ENCODE results near the gene CDH20.

The CDH20 gene

DNA sequence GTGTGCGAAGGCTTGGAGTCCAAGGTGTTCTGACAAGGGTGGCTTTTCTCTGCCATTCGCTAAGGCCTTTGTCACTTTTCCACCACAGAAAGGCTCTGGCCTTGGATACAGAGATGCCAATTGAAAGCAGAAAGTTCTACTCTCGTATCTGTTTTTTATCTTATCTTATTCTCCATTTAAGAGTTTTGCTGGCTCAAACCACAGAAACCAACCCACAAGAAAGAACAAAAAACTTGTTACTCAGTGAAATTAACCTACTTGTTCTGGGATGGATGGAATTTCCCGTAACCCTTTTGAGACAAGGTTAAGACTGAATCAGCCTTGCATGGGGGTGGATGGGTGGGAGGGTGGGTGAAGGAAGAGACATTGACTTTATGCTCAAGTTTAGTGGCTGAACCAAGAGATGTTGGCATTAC, 221.7 kb downstream of the CDH20 start:
- FAIRE-seq (no peak), DNase-seq (ENCODE audit: extremely low spot score, insufficient read length, low read depth) (no peak)

DNA sequence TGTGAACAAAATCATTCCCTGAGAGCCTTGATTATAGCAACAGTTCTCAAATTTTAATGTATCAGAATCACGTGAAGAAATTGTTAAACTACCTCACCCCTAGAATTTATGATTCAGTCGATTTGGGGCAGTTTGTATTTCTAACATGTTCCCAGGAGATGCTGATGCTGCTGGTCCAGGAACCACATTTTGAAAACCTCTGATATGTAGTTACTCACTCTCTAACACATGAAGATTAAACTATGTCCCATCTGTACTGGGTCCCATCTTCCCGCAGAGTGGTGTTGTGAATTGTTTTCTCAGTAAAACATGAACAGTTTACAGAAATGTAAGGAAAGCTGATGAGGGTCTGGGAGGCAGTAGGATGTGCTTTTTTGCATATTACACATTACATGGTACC, 223.1 kb downstream of the CDH20 start:
- no peak for FAIRE-seq
- no peak for DNase-seq (ENCODE audit: extremely low spot score, insufficient read length, low read depth)

GRCh38 chr18:61556862-61557261, 223.6 kb downstream of the CDH20 start:
- FAIRE-seq (no peak), DNase-seq (ENCODE audit: extremely low spot score, insufficient read length, low read depth) (no peak)

DNA sequence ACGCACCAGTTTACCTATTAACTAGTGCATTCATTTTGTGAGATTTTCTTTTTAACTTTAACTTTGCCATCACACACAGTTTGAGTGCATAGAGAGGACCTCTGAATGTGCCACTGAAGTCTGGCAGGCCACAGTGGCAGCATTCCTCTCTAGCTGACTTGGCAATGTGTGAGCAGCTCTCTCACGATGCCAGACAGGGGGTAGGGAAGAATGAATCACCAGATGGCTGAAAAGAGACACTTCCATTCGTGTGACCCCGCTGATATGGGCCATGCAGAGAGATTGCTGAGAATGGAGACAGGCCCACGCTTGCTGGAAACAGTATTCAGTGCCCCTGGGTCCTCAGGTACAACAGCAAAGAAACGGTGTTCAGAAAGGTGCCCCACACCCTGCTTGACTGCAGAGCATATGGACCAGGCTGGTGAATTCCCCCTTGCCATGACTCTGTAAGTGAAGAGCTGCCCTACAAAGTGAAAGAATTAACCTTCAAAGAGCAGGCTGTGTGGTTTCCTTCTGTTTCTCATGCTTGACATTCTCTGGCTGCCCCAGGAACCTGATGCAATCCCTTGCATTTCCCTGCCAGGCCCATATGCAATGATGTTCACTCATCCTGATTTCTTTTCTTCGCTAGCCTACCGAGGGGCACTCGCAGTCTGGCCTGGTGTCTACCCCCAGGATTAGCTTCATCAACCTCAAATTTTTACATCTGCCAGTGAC, 236.1 kb downstream of the CDH20 start:
- FAIRE-seq, result no peak
- DNase-seq (ENCODE audit: extremely low spot score, insufficient read length, low read depth), result no peak

- FAIRE-seq, result no peak
- DNase-seq (ENCODE audit: extremely low spot score, insufficient read length, low read depth), result no peak
Measured at GRCh38 chr18:61570070-61570469, 236.8 kb downstream of the CDH20 start.

GRCh38 chr18:61572084-61572655, 238.9 kb downstream of the CDH20 start:
- DNase-seq (ENCODE audit: extremely low spot score, insufficient read length, low read depth) (no peak), FAIRE-seq (no peak)

DNA sequence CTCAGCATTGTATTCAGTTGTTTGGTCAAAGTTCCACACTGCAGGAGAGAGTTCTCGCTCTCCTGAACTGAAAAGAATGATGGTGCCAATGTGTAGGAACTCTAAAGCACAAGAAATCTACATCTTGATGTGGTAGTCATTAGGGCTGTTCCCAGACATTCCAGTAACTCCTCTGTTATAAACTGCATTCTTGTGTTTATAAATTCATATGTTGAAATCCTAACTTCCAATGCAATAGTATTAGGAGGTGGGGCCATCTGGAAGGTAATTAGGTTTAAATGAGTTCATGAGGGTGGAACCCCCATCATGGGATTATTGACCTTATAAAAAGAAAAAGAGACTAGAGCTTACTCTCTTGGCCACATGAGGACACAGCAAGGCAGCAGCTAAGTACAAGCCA, 239.6 kb downstream of the CDH20 start:
- DNase-seq (ENCODE audit: extremely low spot score, insufficient read length, low read depth) (no peak), FAIRE-seq (no peak)

DNA sequence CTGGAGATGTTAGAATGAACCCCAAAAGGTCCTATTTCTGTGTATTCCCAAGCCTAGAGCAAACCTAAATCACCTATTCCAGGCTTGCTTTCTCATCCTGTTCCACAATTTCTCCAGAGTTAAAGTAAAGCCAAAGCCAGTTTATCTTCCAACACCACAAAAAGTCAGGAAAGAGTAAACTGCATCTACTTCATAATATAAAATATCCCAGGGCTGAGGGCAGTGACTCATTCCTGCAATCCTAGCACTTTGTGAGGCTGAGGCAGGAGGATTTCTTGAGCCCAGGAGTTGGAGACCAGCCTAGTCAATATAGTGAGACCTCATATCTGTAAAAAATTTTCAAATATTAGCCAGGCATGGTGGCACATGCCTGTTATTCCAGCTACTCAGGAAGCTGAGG, 241.4 kb downstream of the CDH20 start:
- DNase-seq (ENCODE audit: extremely low spot score, insufficient read length, low read depth), result no peak
- FAIRE-seq, result no peak

DNA sequence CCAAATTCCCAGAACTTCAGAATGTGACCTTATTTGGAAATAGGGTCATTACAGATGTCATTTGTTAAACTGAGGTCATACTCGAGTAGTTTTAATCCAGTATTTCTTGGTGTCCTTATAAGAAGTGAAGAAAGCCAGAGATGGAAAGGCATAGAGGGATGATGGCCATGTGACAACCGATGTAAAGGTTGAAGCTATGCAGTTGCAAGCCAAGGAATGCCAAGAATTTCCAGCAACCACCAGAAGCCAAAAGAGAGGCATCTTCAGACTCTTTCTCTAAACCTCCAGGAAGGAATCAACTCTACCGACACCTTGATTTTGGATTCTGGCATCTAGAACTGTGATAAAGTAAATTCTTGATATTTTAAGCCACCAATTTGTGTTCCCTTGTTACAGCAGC, 242.2 kb downstream of the CDH20 start:
- DNase-seq (ENCODE audit: extremely low spot score, insufficient read length, low read depth), result no peak
- FAIRE-seq, result no peak

- FAIRE-seq (no peak), DNase-seq (ENCODE audit: extremely low spot score, insufficient read length, low read depth) (no peak)
Measured at GRCh38 chr18:61578846-61579245, 245.6 kb downstream of the CDH20 start.

DNA sequence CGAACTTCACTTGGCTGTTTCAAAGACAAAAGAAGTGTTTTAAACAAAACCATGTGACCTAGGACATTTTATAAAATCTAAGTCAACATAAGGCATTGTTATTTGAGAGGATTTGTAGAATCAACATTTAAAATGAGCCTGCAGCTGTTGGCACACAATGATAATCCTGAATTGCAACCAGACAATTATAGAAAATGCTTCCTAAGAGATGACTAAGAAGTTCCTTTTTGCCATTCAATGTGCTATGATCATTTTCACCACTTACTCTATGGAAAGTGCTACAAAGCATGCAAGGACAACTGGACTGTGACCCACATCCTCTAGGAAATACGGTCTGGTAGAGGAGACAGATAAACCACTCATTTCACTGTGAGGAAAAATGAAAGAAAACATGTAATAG, 246.4 kb downstream of the CDH20 start:
- DNase-seq (ENCODE audit: extremely low spot score, insufficient read length, low read depth) (no peak), FAIRE-seq (no peak)

- FAIRE-seq, result no peak
- no peak for DNase-seq (ENCODE audit: extremely low spot score, insufficient read length, low read depth)
Measured at GRCh38 chr18:61580046-61580445, 246.8 kb downstream of the CDH20 start.

DNA sequence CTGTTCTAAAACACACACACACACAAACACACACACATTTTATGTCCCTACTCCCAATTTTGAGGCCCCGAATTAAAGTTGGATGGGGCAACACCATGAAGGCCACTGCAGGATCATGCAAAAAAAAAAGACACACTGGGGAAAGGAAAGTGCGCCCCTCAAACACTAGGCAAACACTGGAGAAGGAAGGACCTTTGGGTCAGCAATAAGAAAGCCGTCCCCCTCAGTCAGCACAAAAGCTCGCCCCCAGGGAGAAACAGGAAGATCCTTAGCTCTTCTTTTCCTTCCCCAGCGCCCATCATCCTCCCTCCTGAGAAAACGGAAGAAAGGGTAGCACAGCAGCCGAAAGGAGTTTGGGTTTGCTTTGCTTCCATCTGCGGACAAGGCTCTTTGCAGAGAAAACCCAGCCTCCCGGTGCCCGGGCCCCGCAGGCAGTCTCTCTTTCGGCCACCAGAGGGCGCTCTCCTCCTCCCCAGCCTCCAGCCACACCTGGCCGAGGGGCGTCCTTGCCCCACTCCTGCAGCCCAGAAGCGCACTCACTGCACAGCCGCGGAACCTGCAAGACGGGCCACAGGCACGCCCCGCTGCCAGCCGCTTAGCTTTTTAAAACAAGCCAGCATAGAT, 248.5 kb downstream of the CDH20 start:
- DNase-seq (ENCODE audit: extremely low spot score, insufficient read length, low read depth), result peak; percentile 49
- FAIRE-seq, result no peak

GRCh38 chr18:61582202-61582710, 249.0 kb downstream of the CDH20 start:
- DNase-seq (ENCODE audit: extremely low spot score, insufficient read length, low read depth), result no peak
- FAIRE-seq, result no peak

DNA sequence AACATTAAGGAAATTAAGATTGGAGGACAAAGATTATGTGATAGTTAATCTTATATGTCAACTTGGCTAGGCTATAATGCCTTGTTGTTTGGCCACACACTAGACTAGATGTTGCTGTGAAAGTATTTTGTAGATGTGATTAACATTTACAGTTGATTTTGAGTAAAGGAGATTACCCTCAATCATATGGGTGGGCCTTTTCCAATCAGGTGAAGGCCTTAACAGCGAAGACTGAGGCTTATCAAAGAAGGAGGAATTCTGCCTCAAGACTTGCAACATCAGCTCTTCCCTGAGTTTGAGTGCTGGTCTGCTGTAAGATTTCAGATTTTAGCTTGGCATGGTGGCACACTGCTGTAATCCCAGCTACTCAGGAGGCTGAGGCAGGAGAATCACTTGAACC, 250.3 kb downstream of the CDH20 start:
- DNase-seq (ENCODE audit: extremely low spot score, insufficient read length, low read depth) (no peak), FAIRE-seq (no peak)

GRCh38 chr18:61587865-61588264, 254.6 kb downstream of the CDH20 start:
- DNase-seq (ENCODE audit: extremely low spot score, insufficient read length, low read depth) (no peak), FAIRE-seq (no peak)

DNA sequence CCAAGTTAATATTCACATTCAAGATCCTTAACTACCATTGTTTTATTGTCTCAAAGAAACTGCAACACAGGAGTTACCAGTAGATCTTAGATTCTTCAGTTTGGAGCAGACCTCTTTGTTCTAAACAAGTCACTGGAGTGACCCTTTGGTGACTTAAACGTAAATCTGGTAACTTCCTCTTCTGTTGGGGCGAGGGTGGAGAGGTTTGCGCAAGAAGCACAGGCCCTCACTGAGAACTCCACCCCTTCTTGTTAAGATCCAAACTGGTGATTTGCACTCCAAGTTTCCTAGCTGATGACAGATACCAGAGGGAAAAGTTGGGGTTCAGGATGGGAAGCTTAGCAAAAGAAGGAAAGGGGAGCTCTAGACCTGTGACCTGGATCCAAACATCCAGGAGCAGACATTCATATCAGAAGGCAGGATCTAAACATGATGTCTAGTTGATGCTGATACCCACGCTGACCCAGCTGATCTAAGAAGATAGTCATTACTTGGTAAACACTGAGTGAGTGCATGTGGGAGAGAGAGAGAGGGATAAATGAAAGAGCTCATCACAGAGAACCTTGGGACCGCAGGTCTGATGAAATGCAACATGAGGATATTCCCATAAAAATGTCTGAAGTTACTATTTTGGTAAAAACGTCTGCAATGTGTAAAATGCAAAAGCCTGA, 256.0 kb downstream of the CDH20 start:
- FAIRE-seq, result no peak
- DNase-seq (ENCODE audit: extremely low spot score, insufficient read length, low read depth), result no peak

- no peak for FAIRE-seq
- no peak for DNase-seq (ENCODE audit: extremely low spot score, insufficient read length, low read depth)
Measured at GRCh38 chr18:61589724-61590065, 256.5 kb downstream of the CDH20 start.

DNA sequence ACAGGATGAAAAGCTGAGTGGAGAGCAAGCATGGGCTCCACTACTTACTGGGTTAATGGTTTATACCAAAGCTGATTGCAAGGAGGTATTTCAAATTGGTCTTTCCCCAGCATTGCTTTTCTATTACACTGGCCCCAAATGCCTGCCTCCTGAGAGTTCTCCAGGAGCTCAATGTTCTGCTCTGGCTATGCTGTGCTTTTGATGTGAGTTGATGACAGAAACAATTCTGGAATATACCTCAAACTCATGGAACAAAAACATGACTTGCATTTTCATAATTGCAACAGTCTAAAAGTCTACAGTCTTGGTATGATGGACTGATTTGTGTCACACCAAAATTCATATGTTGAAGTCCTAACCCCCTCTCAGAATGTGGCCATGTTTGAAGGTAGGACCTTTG, 258.0 kb downstream of the CDH20 start:
- FAIRE-seq (no peak), DNase-seq (ENCODE audit: extremely low spot score, insufficient read length, low read depth) (no peak)

- FAIRE-seq (no peak), DNase-seq (ENCODE audit: extremely low spot score, insufficient read length, low read depth) (no peak)
Measured at GRCh38 chr18:61595615-61596251, 262.5 kb downstream of the CDH20 start.

GRCh38 chr18:61596296-61596695, 263.1 kb downstream of the CDH20 start:
- DNase-seq (ENCODE audit: extremely low spot score, insufficient read length, low read depth) (no peak), FAIRE-seq (no peak)

Data from GM18507 (cell line).